Dendritic cell treated with granulocyte-macrophage colony-stimulating factor and Interleukin-4, amounts not matched to agents 40 ng/mL and 50 ng/mL, for 4 days (primary cell): ENCODE data around the gene HSD17B12.
A peak's percentile ranks its signal among the peaks of the same experiment; 100 is the strongest.
"Not testable (repeated sequence)": the region's sequence is repeated elsewhere in the genome, so short reads cannot be mapped to it uniquely, and the experiment has no call there.

Source experiments
- H3K27ac Mint-ChIP-seq: one replicate; pipeline ENCODE4 v1.8.0; 2022; ENCODE audit warnings: mild to moderate bottlenecking, mixed read lengths
- H3K27me3 Mint-ChIP-seq: one replicate; pipeline ENCODE4 v1.8.0; 2022; ENCODE audit warnings: mild to moderate bottlenecking, mixed read lengths
- H3K36me3 Mint-ChIP-seq: one replicate; pipeline ENCODE4 v1.8.0; 2022; ENCODE audit warnings: low read depth, mixed read lengths
- H3K4me1 Mint-ChIP-seq: one replicate; pipeline ENCODE4 v1.8.0; 2022; ENCODE audit warnings: low read depth, mixed read lengths
- H3K4me3 Mint-ChIP-seq: one replicate; pipeline ENCODE4 v1.8.0; 2022; ENCODE audit warnings: mild to moderate bottlenecking, moderate library complexity, mixed read lengths
- H3K9me3 Mint-ChIP-seq: one replicate; pipeline ENCODE4 v1.8.0; 2022; ENCODE audit warnings: mixed read lengths
- intact Hi-C: fragments of 100-400 bp; cut with micrococcal nuclease; formaldehyde crosslinking; loops from one replicate; pipeline ENCODE4 v1.15.0; 2022

HSD17B12 gene

DNA sequence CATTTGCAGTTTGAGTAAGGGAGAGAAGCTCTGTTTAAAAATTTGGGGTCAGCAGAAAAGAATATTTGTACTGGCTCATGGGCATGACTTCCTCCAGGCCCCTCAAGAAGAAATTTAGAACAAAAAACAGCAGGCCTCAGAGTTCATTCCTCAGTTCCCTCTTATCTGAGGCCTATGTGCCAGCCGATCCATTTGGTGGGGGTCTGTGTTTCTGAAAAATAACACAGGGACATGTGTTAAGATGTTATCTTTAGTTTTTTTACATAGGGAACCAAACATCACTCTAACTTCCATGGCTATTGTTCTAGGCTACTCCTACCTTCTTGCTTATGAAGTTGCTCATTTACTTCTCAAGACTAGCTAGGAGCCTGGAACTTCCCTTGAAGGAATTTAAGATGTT lies 16.2 kb upstream of the HSD17B12 start:
- no peak overlapping the region for H3K4me3 Mint-ChIP-seq
- H3K9me3 Mint-ChIP-seq = no peaks in the 10 kb centered on the region
- H3K36me3 Mint-ChIP-seq = no peaks in the 10 kb centered on the region

DNA sequence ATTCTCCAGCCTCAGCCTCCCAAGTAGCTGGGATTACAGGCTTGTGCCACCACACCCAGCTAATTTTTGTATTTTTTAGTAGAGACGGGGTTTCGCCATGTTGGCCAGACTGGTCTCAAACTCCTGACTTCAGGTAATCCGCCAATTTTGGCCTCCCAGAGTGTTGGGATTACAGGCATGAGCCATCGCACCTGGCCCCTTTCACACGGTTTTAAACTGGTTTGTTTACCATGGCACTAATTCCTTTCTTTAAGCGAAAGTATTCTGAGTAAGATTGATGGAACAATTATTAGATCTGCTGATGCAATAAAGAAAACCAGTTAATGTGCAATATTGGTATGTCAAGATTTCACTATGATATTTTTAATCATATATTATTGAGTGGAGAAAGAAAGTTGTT lies 9.3 kb upstream of the HSD17B12 start:
- intact Hi-C loops, H3K36me3 Mint-ChIP-seq, H3K27ac Mint-ChIP-seq, H3K9me3 Mint-ChIP-seq, H3K4me3 Mint-ChIP-seq, H3K4me1 Mint-ChIP-seq: not testable (repeated sequence)
- peaks cover 21% of the 10 kb centered on the region for H3K27me3 Mint-ChIP-seq

More for the DNA sequence above, 16.2 kb upstream of the HSD17B12 start:
- Mint-ChIP-seq H3K27me3 (peaks cover 19% of the 10 kb centered on the region), H3K4me1 (no peaks in the 10 kb centered on the region), H3K27ac (no peak overlapping the region)
- intact Hi-C loops = no loop called here

DNA sequence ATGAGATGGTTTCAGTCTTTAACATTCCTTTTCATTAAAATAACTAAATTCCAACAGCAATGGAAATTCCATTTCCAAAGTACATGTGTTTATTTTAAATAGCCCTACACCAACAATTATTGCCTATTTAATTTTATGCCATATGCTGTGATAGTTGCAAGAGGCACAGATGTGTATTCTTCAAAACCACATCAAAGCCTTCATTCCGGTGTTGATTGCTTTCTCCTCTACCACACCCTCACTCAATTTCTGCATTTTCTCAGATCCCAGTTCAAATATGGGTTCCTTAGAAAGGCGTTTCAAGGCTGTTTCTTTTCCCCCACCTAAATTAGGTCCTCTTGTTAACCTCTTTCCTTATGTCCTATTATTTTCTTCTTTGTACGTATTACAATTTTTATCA lies 6.0 kb upstream of the HSD17B12 start:
- peaks cover 7% of the 10 kb centered on the region for H3K4me1 Mint-ChIP-seq
- peaks cover 17% of the 10 kb centered on the region for H3K27me3 Mint-ChIP-seq
- no peaks in the 10 kb centered on the region for H3K9me3 Mint-ChIP-seq
- intact Hi-C loops = no loop called here
- no peaks in the 10 kb centered on the region for H3K36me3 Mint-ChIP-seq
- H3K4me3 Mint-ChIP-seq = no peak overlapping the region
- no peak overlapping the region for H3K27ac Mint-ChIP-seq

DNA sequence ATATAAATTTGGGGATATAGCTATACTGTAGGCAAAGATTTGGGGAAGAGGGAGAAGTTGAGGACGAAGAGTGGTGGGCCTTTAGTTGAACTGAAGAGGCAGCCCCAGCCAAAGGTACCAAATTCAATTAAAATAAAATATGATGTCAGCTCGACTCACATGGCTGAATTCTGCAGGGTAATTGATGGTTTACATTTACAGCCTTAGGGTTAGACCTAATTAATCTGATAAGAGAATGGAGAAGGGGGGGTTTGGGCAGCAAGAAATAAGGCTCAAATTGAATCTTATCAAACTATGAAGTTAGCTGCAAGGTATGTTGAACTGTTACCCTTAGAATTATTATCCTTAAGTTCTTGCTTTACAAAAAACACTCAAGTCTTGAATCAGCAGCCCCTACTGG lies 3.6 kb upstream of the HSD17B12 start:
- intact Hi-C loops = no loop called here
- H3K9me3 Mint-ChIP-seq = no peaks in the 10 kb centered on the region
- peaks cover 13% of the 10 kb centered on the region for H3K4me1 Mint-ChIP-seq

DNA sequence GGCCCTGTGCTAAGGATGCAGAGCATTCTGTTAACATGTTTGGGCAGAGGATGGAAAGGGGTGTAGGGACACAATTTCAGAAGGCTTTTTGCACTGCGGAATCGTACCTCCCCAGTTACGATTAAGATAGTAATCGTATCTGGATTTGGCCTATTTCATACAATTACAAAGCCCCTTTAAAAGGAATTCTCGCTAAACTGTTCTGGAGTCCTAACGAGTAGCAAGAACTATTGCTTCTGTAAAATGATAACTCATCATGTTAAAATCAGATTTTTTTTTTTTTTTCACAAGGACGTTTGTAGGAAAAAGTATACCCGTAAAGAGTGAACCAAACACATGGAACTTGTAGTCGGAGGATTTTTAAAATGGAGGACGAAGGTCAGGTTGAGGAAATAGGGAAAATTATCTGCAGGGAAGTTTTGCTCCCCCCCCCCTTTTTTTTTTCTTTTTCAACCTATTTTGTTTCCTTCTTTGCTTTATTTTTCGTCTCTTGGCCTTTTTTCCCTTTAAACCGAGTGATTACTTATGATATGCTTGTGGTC lies 934 bp downstream of the HSD17B12 start:
- Mint-ChIP-seq H3K4me3 (peak overlapping the region; percentile 90), H3K4me1 (peaks cover 31% of the 10 kb centered on the region), H3K36me3 (peaks cover 35% of the 10 kb centered on the region), H3K9me3 (no peaks in the 10 kb centered on the region), H3K27me3 (peaks cover 11% of the 10 kb centered on the region), H3K27ac (peak overlapping the region; percentile 98)
- intact Hi-C loops = loop anchor here (10.0 kb wide), 1 partner anchor 113 kb away; no protein-coding TSS in a partner anchor

More for the DNA sequence above, 3.6 kb upstream of the HSD17B12 start:
- peaks cover 13% of the 10 kb centered on the region for H3K36me3 Mint-ChIP-seq
- no peak overlapping the region for H3K27ac Mint-ChIP-seq
- no peak overlapping the region for H3K4me3 Mint-ChIP-seq
- H3K27me3 Mint-ChIP-seq = peaks cover 15% of the 10 kb centered on the region

DNA sequence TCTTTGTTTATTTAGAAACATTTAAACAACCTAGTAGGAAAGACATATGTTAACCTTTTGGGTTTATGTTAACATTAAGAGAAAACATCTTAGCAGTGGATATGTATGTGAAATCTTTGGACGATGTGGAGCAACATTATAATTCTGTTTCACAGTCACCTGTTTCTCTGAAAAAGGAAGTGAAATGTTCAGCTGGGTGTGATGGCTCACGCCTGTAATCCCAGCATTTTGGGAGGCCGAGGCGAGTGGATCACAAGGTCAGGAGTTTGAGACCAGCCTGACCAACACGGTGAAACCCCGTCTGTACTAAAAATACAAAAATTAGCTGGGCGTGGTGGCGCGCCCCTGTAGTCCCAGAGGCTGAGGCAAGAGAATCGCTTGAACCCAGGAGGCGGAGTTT lies 1.5 kb downstream of the HSD17B12 start:
- H3K4me1 Mint-ChIP-seq = peaks cover 35% of the 10 kb centered on the region
- H3K27ac Mint-ChIP-seq = peak overlapping the region; percentile 98
- intact Hi-C loops = loop anchor here (10.0 kb wide), 1 partner anchor 113 kb away; no protein-coding TSS in a partner anchor
- H3K36me3 Mint-ChIP-seq = peaks cover 35% of the 10 kb centered on the region
- peaks cover 11% of the 10 kb centered on the region for H3K27me3 Mint-ChIP-seq
- peak overlapping the region; percentile 90 for H3K4me3 Mint-ChIP-seq
- not testable (repeated sequence) for H3K9me3 Mint-ChIP-seq

DNA sequence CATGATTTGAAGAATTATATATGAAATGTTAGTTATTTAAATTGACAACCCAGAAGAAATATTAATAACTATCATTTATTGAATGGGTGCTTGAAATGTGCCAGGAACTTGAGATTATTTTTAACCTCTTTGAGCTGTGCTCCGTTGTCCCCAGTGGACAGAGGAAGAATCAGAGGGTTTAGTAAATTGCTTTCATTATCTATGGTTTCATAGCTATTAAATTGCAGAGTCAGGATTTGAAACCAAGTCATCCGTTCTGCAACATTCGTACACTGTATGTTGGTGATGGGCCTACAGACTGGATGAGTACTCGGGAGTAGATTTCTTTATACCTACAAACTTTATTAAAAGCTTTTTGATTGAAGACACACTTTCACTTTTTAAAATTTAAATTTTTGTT lies 4.9 kb downstream of the HSD17B12 start:
- H3K4me3 Mint-ChIP-seq = no peak overlapping the region
- no peak overlapping the region for H3K27ac Mint-ChIP-seq
- H3K36me3 Mint-ChIP-seq = peaks cover 42% of the 10 kb centered on the region
- peaks cover 48% of the 10 kb centered on the region for H3K4me1 Mint-ChIP-seq
- H3K27me3 Mint-ChIP-seq = no peaks in the 10 kb centered on the region
- intact Hi-C loops = loop anchor here (10.0 kb wide), 1 partner anchor 109 kb away; no protein-coding TSS in a partner anchor
- H3K9me3 Mint-ChIP-seq = no peaks in the 10 kb centered on the region

DNA sequence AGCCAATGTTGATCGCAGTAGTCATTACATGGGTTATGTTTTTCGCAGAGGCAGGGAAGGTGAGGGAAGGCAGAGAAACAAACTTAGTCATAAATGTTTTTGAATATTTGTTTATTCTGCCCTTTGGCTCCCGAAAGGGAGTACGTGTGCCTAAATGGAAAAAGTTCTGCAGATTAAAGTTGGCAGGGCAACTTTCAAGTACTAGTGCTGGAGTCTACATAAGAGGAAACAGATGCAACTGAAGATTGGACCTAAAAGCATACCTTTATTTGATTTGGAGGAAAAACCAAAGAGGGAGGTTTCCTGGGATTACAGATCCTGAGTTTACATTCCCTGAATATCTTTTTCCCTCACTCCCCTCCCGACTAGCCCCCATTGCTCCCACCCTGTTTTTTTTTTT lies 5.7 kb downstream of the HSD17B12 start:
- Mint-ChIP-seq H3K4me1 (peaks cover 54% of the 10 kb centered on the region), H3K27me3 (no peaks in the 10 kb centered on the region), H3K27ac (no peak overlapping the region), H3K4me3 (no peak overlapping the region), H3K36me3 (peaks cover 35% of the 10 kb centered on the region), H3K9me3 (no peaks in the 10 kb centered on the region)
- intact Hi-C loops = loop anchor here (10.0 kb wide), 1 partner anchor 109 kb away; no protein-coding TSS in a partner anchor

DNA sequence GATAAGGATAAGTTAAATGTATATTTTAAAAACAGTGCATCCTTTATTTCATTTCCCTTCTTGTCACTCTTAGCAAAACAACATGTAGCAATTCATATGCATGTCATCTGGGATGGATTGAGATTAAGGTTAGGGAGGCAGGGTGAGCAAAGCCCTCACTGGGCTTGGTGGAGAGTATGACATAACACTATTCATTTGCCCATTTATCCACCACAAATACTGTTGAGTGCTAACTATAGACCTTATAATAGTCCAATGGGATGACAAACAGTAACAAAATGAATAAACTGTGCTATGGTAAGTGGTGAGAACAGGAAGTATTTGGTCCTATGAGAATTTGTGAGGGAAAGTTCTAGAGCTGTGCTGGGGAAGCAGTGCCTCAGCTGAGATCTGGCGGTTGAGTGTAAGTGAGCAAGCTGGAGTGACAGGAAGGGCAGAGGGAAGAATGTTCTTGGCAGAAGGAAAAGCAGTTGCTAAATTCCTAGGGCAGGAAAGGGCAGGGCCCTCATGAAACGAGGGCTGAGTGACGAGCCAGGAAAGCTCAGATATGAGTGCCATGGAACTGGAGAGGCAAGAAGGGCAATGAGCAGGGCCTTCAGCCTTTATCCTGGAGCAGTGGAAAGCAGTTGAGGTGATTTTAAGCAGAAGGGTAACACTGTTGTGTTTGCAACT lies 6.7 kb downstream of the HSD17B12 start:
- Mint-ChIP-seq H3K9me3 (no peaks in the 10 kb centered on the region), H3K4me1 (peaks cover 55% of the 10 kb centered on the region), H3K27ac (peak overlapping the region; percentile 52), H3K4me3 (no peak overlapping the region), H3K36me3 (peaks cover 38% of the 10 kb centered on the region), H3K27me3 (no peaks in the 10 kb centered on the region)
- intact Hi-C loops = loop anchor here (10.0 kb wide), 1 partner anchor 108 kb away; no protein-coding TSS in a partner anchor

DNA sequence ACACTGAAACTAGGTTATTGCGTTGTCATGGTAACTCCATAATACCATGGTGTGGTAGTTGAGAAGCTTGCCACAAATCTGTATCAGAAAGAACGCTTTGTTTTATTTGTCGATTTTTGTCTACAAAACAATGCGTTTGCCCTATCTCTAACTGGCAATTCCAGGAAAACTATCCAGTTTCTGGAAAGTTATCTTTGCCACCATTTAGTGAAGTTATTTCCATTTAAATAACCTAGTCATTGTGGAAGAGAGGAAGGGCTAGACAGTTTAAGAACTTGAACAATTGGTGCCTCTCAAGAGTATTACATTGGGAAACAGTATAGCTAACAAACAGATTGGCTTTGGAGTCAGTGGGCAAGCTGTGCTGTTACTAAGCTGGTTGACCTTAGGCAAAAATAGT lies 7.9 kb downstream of the HSD17B12 start:
- Mint-ChIP-seq H3K4me1 (peaks cover 45% of the 10 kb centered on the region), H3K9me3 (no peaks in the 10 kb centered on the region), H3K27me3 (no peaks in the 10 kb centered on the region), H3K4me3 (no peak overlapping the region), H3K27ac (no peak overlapping the region), H3K36me3 (peaks cover 27% of the 10 kb centered on the region)
- intact Hi-C loops = loop anchor here (10.0 kb wide), 1 partner anchor 106 kb away; no protein-coding TSS in a partner anchor

DNA sequence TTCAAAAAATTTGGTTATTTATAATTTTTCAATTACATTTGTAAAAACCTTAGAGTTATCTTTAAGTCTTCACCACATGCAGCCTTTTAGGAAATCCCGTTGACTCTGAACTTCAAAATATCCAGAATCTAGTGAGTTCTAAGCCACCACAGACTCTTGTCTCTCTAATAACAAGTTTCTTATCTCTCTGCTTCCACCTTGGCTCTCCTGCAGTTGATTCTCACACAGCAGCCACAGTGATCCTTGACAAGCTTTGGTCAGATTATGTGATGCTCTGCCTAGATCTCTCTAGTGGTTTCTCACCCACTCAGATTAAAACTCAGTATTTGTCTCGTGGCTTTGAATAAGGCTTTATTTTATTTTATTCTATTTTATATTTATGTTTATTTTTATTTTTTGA lies 8.6 kb downstream of the HSD17B12 start:
- Mint-ChIP-seq H3K36me3 (peaks cover 22% of the 10 kb centered on the region), H3K4me1 (peaks cover 41% of the 10 kb centered on the region), H3K9me3 (no peaks in the 10 kb centered on the region), H3K4me3 (no peak overlapping the region), H3K27me3 (no peaks in the 10 kb centered on the region), H3K27ac (no peak overlapping the region)
- intact Hi-C loops = loop anchor here (10.0 kb wide), 1 partner anchor 106 kb away; no protein-coding TSS in a partner anchor

DNA sequence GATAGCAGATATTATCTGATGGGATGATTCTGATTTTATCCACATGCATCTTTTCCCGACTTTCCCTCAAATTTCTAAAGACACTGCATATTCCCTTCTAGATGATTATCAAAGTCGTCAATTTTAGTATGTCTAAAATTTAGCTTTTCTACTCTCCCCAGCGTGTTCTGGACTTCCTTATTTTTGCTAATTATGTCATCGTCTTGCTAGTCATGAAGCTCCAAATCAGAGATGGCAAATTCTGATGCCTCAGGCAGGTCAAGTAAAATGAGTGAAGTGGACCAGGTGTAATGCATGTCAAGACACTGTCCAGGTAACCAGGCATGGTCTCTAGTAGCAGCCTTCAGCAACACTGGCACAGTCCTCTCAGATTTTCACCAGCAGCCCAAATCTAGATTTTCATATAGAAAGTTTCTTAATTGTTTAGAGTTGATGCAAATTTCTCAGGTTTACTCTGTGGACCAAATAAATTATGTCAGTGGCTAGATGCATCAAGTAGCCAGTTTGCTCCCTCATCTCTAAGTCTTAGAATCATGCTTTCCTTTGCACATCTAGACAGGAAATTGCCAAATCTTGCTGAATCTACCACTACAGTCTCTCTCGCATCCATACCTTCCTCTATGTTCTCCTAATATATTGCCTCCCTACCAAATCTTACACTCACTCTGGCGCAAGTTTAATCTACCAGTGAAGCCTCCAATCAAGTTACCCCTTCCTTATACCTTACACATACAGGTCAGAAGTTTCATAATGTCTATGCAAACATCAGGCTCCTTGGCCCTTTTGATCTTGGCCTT lies 10.6 kb downstream of the HSD17B12 start:
- Mint-ChIP-seq H3K4me3 (no peak overlapping the region), H3K27ac (no peak overlapping the region)
- intact Hi-C loops = no loop called here

DNA sequence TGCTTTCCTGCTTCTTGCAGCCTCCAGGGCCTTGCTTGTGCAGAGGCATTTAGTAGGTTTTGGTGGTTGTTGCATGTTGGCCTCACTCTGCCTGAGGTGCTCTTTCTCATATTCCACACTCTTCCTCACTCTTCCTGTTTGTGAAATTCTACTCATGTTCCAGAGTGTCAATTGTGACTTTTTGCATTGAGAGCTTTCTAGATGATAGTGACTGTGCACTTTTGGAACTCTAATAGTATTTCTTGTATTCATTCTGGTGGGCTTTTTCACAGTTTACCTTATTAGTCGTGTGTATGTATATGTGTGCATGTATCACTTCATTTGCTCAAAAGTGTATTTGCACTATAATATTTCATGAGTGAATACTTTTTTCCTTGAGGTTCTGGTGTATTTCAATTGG lies 11.3 kb downstream of the HSD17B12 start:
- no peak overlapping the region for H3K27ac Mint-ChIP-seq

More for the DNA sequence above, 10.6 kb downstream of the HSD17B12 start:
- H3K4me1 Mint-ChIP-seq = peaks cover 36% of the 10 kb centered on the region
- H3K36me3 Mint-ChIP-seq = peaks cover 19% of the 10 kb centered on the region
- no peaks in the 10 kb centered on the region for H3K9me3 Mint-ChIP-seq
- no peaks in the 10 kb centered on the region for H3K27me3 Mint-ChIP-seq

DNA sequence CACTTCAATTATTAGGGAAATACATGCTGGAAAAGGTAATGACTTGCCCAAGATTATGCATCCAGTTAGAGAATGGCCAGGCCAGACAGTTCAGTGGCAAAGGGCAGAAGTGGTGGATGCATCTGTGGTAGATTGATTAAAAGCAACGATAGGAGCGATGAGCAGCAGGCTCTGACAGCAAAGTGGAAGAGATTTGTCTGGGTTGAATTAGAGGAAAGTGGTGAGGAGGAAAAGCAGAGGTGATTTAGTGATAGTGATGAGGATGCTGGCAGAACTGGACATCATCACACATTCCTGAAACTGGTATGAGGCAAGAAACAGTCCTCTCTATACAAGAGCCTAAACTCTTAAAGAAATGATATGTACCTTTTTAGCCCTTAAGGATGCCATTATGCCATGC lies 12.5 kb downstream of the HSD17B12 start:
- intact Hi-C loops = no loop called here
- H3K4me1 Mint-ChIP-seq = peaks cover 22% of the 10 kb centered on the region

More for the DNA sequence above, 11.3 kb downstream of the HSD17B12 start:
- Mint-ChIP-seq H3K4me1 (peaks cover 30% of the 10 kb centered on the region), H3K9me3 (no peaks in the 10 kb centered on the region), H3K36me3 (peaks cover 24% of the 10 kb centered on the region), H3K4me3 (no peak overlapping the region), H3K27me3 (no peaks in the 10 kb centered on the region)
- intact Hi-C loops = no loop called here

More for the DNA sequence above, 12.5 kb downstream of the HSD17B12 start:
- H3K27ac Mint-ChIP-seq = no peak overlapping the region
- H3K4me3 Mint-ChIP-seq = no peak overlapping the region
- no peaks in the 10 kb centered on the region for H3K9me3 Mint-ChIP-seq
- peaks cover 26% of the 10 kb centered on the region for H3K36me3 Mint-ChIP-seq
- H3K27me3 Mint-ChIP-seq = no peaks in the 10 kb centered on the region
